GM18870 (cell line): ENCODE data around the gene DYRK1A.

Source experiments
- ATAC-seq: cut with Tn5 transposase; IDR thresholded peaks from one replicate; pipeline ENCODE4 v1.9.1; 2021; ENCODE audit warnings: moderate library complexity; ENCODE audit not compliant: unreplicated experiment

DYRK1A gene

GRCh38 chr21:37475186-37475868 is 108.8 kb downstream of the DYRK1A start:
- no peak for ATAC-seq

DNA sequence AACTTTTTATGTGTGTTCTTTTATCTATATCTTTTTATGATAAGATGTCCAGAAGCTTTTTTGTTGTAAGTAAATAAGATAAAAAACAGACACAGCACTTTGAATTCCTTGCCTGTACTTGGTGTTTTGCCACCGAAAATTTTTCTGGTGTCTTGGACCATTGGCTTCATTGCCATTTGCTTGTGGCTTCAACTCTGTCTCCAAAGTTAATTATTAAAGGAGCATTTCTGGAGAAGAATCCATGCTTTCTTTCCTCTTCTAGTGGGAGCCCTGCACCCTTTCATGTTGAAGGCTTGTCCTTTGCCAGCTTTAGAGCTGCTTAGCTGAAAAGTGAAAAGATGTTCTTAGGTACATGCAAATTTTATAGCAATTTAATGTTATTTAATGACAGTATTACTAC is 112.2 kb downstream of the DYRK1A start:
- no peak for ATAC-seq

DNA sequence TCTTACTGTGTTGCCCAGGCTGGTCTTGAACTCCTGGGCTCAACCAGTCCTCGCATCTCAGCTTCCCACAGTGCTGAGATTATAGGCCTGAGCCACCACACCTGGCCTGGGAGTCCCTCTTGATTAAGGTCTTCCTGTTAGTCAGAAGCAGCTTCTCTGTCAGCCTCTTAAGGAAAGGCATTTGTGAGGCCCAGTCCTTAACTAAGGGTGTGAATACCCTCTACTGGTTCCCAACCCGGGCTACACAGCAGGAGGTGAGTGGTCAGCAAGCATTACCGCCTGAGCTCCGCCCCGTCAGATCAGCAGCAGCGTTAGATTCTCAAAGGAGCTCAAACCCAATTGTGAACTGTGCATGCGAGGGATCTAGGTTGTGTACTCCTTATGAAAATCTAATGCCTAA is 117.2 kb downstream of the DYRK1A start:
- no peak for ATAC-seq

DNA sequence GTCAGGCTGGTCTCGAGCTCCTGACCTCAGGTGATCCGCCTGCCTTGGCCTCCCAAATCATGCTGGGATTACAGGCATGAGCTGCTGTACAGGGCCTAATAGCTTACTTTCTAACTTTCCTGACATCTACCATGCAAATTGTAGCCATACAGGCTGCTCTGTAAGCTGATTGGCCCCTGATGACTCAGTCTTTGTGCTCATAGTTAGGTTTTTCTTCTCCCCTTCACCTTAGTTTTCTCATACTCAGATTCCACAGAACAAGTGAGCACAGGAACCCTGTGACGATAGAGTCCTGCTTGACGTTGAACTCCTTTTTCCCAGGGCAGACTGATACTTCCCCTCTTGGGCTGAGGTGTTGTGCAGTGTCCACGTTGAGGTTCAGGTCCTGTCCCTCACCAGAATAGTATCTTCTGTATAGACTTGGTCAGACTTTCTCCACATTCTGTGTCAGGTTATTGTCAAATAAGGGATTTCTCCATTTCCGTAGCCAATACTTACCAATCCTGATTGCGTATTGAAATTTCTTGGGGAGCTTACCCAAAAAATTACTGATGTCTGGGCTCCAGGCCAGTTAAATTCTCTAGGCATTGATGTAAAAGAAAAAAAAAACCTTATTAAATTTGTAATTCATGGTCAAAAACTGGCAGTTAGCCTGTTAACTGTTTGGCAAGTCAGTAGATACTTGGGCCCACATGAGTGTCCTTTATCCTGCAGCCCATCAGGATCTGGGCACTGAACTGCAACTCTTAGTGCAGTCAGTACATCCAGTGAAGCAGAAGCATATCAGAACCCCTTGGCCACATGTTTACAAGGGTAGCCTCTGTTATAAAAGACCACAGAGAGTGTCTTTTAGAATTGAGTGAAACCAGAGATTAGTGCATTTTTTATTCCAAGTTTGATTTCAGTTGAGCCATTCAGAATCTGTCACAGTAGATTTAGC is 118.2 kb downstream of the DYRK1A start:
- no peak for ATAC-seq

- ATAC-seq: no peak
These were observed 123.0 kb downstream of the DYRK1A start for GRCh38 chr21:37489553-37489952.

GRCh38 chr21:37490084-37490483 is 123.5 kb downstream of the DYRK1A start:
- no peak for ATAC-seq

DNA sequence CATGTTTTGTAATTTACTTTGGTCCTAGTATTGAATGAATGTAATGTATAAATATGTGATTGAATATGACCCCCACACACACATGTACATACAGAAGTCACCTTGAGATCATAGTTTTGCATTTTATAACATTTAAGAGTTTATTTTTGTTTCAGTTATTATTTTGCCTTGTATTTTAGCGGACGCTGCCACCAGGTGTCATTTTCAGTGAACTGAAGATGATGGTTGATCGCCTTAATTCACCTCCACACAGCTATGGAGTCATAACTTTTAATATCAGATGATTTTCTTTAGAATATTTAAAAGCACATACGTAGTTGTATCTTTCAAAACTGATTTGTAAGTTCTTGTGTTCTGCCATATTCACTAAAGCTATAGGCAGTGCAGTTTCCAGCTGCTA is 130.4 kb downstream of the DYRK1A start:
- no peak for ATAC-seq

DNA sequence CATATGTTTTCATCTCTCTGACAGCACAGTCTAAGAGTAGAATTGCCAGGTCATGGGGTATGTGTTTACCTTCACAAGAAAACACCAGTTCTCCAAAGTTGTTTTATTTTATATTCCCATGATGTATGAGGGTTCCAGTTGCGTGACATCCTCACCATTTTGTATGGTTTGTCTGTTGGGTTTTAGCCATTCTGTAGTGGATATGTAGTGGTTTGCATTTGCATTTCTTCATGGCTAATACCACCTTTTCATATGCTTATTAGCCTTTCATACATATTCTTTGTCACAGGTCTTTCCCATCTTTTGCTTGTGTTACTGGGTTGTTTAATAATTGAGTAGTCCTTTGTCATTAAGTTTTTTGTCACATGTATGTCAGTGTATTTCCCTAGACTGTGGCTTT is 132.1 kb downstream of the DYRK1A start:
- ATAC-seq: no peak

DNA sequence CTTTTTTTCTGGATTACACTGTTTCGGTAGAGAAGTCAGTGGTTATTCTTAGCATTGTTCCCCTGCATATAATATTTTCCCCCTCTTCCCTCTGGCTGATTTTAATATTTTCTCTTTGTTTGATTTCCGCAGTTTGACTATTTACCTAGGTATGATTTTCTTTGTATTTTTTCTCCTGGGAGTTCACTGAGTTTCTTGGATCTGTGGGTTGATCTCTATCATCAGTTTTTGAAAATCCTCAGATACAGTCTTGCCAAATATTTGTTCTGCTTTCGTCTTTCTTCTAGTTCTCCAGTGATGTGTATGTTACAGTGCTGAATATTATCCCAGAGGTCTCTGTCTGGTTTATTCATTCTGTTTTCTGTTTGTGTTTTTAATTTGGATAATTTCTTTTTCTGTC is 136.4 kb downstream of the DYRK1A start:
- ATAC-seq: no peak

- no peak for ATAC-seq
These were observed 137.4 kb downstream of the DYRK1A start for GRCh38 chr21:37503848-37504467.

GRCh38 chr21:37505963-37506362 is 139.4 kb downstream of the DYRK1A start:
- ATAC-seq: no peak

DNA sequence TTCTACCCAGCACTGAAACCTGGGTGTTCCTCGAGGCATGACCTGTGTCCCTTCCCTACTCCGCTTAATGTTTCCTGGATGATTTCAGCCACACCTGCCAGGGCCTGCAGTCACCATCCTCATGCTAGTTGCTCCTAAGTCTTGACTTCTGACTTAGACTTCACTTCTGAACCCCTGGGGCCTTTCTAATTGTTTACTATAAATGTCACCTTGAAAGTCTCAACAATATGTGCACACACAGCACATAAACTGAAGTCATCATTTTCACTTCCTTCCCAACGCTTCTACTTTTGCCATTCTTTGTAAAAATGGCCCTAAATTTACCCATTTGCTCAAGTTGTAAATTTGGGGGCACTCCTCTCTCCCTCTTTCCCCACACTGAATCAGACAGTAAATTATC is 141.1 kb downstream of the DYRK1A start:
- ATAC-seq: no peak

DNA sequence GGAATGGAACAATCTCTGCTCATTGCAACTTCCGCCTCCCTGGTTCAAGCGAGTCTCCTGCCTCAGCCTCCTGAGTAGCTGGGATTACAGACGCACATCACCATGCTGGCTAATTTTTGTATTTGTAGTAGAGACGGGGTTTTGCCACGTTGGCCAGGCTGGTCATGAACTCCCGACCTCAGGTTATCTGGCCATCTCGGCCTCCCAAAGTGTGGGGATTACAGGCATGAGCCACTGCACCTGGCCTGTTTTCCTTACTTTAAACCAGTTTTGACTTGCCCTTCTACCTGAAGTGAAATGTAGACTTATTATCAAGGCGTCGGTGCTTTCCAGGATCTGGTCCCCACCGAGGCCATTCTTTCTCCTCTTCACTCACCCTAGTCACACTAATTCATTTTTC is 141.8 kb downstream of the DYRK1A start:
- no peak for ATAC-seq

- ATAC-seq: no peak
These were observed 143.3 kb downstream of the DYRK1A start for GRCh38 chr21:37509802-37510393.

- ATAC-seq: no peak
These were observed 145.3 kb downstream of the DYRK1A start for GRCh38 chr21:37511848-37512247.

- ATAC-seq: no peak
These were observed 146.8 kb downstream of the DYRK1A start for GRCh38 chr21:37513383-37513782.

DNA sequence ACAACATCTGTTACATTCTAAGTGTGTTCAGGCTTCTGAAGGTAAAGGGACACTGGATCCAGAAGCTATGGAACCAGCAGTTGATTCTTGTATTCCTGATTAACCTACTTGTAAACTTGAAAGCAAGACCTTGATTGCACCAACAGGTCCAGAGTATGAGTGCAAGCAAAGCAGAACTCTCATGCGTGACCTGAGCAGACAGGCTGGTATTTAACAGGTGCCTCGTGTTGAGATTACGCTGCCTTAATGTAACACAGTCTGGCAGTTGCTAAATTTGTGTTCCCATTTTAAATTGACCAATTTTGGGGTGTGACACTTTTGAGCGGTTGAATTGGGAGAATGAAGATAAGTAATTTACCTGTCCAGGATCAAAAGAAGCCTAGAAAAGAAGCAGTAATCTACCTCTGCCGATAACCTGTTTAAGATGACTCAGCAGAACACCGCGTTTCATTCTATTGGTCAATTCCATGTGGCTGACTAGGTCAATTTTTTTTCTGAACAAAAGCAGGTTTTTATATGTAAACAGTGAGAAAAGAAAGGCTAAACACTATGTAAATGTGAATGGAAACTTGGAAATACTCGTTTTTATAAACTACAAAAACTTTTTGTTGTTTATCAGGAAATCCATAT is 147.6 kb downstream of the DYRK1A start:
- no peak for ATAC-seq

DNA sequence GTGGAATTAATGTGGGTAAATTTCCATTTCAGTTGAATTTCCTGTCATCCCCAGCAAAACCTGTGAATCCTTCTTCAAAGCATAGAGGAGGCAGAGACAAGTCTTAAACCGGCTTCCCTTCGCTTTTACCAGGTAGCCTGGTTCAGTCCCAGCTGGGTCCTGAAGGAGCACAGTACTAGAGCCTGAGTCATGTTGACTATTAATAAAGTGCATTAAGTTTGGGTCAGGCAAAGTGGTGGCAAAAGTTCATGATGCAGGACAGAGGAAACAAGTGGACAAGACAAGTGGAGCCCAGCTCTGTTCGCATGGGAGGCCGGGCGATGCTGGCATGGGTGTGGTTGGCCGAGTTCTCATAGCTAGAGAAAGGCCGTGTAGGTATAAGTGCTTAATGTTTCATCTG is 150.4 kb downstream of the DYRK1A start:
- no peak for ATAC-seq

GRCh38 chr21:37520801-37521200 is 154.2 kb downstream of the DYRK1A start:
- ATAC-seq: no peak

- ATAC-seq: no peak
These were observed 155.1 kb downstream of the DYRK1A start for GRCh38 chr21:37521658-37522057.
